ENCODE measurements around the gene ZNF367.
A peak's percentile ranks its signal among the peaks of the same experiment; 100 is the strongest.

ZNF367 gene

GRCh38 chr9:96395964-96396363 lies 22.2 kb downstream of the ZNF367 start:
- H3K4me1 Mint-ChIP-seq (ENCODE audit: low read depth), result peaks cover 34% of the 10 kb centered on the region
- peaks cover 34% of the 10 kb centered on the region for H3K36me3 Mint-ChIP-seq (ENCODE audit: low read depth)
- H3K27ac Mint-ChIP-seq, result no peak overlapping the region
- H3K4me3 Mint-ChIP-seq, result no peak overlapping the region
- peaks cover 8% of the 10 kb centered on the region for H3K9me3 Mint-ChIP-seq
- no peaks in the 10 kb centered on the region for H3K27me3 Mint-ChIP-seq (ENCODE audit: low read depth)

- H3K36me3 Mint-ChIP-seq (ENCODE audit: low read depth), result peaks cover 33% of the 10 kb centered on the region
- no peak overlapping the region for H3K4me3 Mint-ChIP-seq
- peaks cover 33% of the 10 kb centered on the region for H3K4me1 Mint-ChIP-seq (ENCODE audit: low read depth)
- no peaks in the 10 kb centered on the region for H3K27me3 Mint-ChIP-seq (ENCODE audit: low read depth)
- H3K27ac Mint-ChIP-seq, result peak overlapping the region; percentile 37
- H3K9me3 Mint-ChIP-seq, result peaks cover 2% of the 10 kb centered on the region
Observed at GRCh38 chr9:96394832-96395496, 23.2 kb downstream of the ZNF367 start.

DNA sequence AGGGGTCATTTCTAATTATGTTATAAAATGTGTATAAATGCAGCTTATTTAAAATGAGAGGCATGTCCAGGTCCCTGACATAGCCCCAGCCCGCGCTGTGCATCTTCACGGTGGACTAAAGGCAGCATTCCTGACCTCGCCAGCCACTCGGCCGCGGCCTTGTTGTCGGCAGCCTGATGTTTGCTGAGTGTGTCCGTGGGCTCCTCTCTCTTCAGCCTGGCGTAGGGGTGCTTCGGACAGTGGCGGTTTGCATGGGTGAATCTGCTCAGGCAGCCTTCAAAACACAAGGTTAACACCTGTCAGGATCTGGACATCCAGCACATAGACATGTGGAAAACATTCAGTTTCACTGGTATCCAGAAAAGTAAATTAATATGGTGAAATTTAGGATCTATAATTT lies 25.9 kb downstream of the ZNF367 start:
- Mint-ChIP-seq H3K36me3 (ENCODE audit: low read depth) (peaks cover 32% of the 10 kb centered on the region), H3K27me3 (ENCODE audit: low read depth) (no peaks in the 10 kb centered on the region), H3K27ac (no peak overlapping the region), H3K9me3 (no peaks in the 10 kb centered on the region), H3K4me1 (ENCODE audit: low read depth) (peaks cover 18% of the 10 kb centered on the region), H3K4me3 (no peak overlapping the region)

- peak overlapping the region; percentile 74 for H3K27ac Mint-ChIP-seq
- H3K36me3 Mint-ChIP-seq (ENCODE audit: low read depth), result peaks cover 39% of the 10 kb centered on the region
Observed at GRCh38 chr9:96391021-96391765, 27.0 kb downstream of the ZNF367 start.

DNA sequence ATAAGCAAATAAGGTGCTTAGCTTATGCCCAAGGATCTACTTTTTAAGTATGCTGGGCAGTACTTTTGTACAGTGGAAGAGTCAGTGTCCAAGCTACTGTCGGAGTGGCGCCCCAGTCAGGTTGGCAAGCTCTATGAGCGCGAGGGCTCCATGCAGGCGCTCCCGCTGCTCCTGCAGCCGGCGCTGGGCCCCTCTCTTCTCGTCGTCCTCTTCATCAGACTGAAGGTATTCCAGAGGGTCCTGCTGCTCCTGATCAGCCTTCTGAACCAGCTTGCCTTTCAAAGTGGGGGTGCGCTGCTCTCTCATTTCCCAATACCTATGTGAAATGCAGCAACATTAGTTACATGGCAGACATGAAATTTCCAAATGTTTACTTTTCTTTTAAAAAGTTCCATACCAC lies 30.0 kb downstream of the ZNF367 start:
- H3K4me1 Mint-ChIP-seq (ENCODE audit: low read depth), result peaks cover 22% of the 10 kb centered on the region
- peaks cover 36% of the 10 kb centered on the region for H3K36me3 Mint-ChIP-seq (ENCODE audit: low read depth)
- no peaks in the 10 kb centered on the region for H3K9me3 Mint-ChIP-seq
- H3K27me3 Mint-ChIP-seq (ENCODE audit: low read depth), result no peaks in the 10 kb centered on the region
- H3K4me3 Mint-ChIP-seq, result no peak overlapping the region
- no peak overlapping the region for H3K27ac Mint-ChIP-seq

More at GRCh38 chr9:96391021-96391765, 27.0 kb downstream of the ZNF367 start:
- no peaks in the 10 kb centered on the region for H3K27me3 Mint-ChIP-seq (ENCODE audit: low read depth)
- H3K9me3 Mint-ChIP-seq, result no peaks in the 10 kb centered on the region
- peaks cover 17% of the 10 kb centered on the region for H3K4me1 Mint-ChIP-seq (ENCODE audit: low read depth)
- H3K4me3 Mint-ChIP-seq, result peak overlapping the region; percentile 19

GRCh38 chr9:96386157-96386556 lies 32.0 kb downstream of the ZNF367 start:
- H3K27me3 Mint-ChIP-seq (ENCODE audit: low read depth), result no peaks in the 10 kb centered on the region
- peaks cover 26% of the 10 kb centered on the region for H3K4me1 Mint-ChIP-seq (ENCODE audit: low read depth)
- H3K27ac Mint-ChIP-seq, result no peak overlapping the region
- H3K4me3 Mint-ChIP-seq, result no peak overlapping the region
- no peaks in the 10 kb centered on the region for H3K9me3 Mint-ChIP-seq
- peaks cover 32% of the 10 kb centered on the region for H3K36me3 Mint-ChIP-seq (ENCODE audit: low read depth)

DNA sequence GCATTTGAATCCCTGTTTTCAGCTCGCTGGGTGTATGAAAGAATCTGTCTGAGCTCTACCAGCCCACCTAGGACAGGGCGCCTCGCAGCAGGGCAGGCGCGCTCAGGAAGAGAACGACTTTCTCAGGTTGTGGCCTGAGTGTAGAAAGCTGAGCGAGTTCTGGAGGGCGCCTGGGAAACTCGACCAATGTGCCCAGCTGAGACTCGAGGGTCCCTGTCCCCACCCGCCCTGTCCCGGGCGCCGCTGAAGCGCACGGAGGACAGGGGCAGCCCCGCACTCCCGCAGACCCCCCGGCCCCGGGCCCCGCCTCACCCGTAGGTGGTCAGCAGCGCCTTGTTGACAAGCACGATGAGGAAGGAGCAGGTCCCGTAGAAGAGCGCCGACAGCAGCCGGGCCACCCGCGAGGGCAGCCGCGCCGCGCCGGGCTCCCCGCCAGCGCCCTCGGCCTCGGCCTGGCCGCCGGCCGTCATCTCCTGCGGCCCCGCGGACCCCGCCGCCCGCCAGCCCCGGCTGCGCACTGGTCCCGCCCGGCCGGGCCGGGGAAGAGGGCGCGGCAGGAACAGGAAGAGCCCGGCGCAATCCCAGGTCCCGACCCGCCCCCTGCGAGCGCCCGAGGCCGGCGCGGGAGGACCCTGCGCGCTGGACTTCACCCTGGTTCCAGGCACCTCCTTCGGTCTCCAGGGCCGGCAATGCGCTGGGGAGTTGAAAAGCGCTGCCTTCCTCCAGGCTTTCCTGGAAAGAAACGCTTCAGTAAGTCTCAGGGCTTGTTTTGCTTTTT lies 34.8 kb downstream of the ZNF367 start, which contains the start of gene SLC35D2:
Gene SLC35D2 (minus strand): TSS at position 547 of the 778 bp plus-strand sequence. CDS start 77 bp downstream, at position 470.
- Mint-ChIP-seq H3K9me3 (no peaks in the 10 kb centered on the region), H3K4me1 (ENCODE audit: low read depth) (peaks cover 23% of the 10 kb centered on the region), H3K27me3 (ENCODE audit: low read depth) (no peaks in the 10 kb centered on the region), H3K36me3 (ENCODE audit: low read depth) (peaks cover 24% of the 10 kb centered on the region), H3K27ac (peak within 1 kb of the TSS; percentile 80), H3K4me3 (peak within 1 kb of the TSS; percentile 81)

- H3K36me3 Mint-ChIP-seq (ENCODE audit: low read depth), result peaks cover 24% of the 10 kb centered on the region
- no peaks in the 10 kb centered on the region for H3K9me3 Mint-ChIP-seq
- peak overlapping the region; percentile 81 for H3K4me3 Mint-ChIP-seq
- no peak overlapping the region for H3K27ac Mint-ChIP-seq
- H3K27me3 Mint-ChIP-seq (ENCODE audit: low read depth), result no peaks in the 10 kb centered on the region
- H3K4me1 Mint-ChIP-seq (ENCODE audit: low read depth), result peaks cover 23% of the 10 kb centered on the region
Observed at GRCh38 chr9:96382839-96383164, 35.4 kb downstream of the ZNF367 start.

DNA sequence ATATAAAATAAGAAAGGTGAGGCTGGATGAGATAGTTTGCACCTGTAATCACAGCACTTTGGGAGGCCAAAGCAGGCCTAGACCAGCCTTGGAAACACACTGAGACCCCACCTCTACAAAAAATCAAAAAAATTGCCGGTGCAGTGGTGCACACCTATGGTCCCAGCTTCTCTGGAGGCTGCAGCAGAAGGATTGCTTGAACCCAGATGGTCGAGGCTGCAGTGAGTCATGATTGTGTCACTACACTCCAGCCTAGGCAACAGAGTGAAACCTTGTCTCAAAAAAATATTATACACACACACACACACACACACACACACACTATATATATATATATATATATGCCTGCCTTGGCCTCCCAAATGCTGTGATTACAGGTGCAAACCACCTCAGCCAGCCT lies 36.0 kb downstream of the ZNF367 start:
- Mint-ChIP-seq H3K27me3 (ENCODE audit: low read depth) (no peaks in the 10 kb centered on the region), H3K4me3 (no peak overlapping the region), H3K36me3 (ENCODE audit: low read depth) (peaks cover 24% of the 10 kb centered on the region), H3K4me1 (ENCODE audit: low read depth) (peaks cover 23% of the 10 kb centered on the region), H3K9me3 (no peaks in the 10 kb centered on the region), H3K27ac (no peak overlapping the region)

GRCh38 chr9:96381696-96382095 lies 36.5 kb downstream of the ZNF367 start:
- Mint-ChIP-seq H3K36me3 (ENCODE audit: low read depth) (peaks cover 19% of the 10 kb centered on the region), H3K27ac (no peak overlapping the region), H3K9me3 (no peaks in the 10 kb centered on the region), H3K27me3 (ENCODE audit: low read depth) (no peaks in the 10 kb centered on the region), H3K4me1 (ENCODE audit: low read depth) (peaks cover 23% of the 10 kb centered on the region), H3K4me3 (peak overlapping the region; percentile 33)

DNA sequence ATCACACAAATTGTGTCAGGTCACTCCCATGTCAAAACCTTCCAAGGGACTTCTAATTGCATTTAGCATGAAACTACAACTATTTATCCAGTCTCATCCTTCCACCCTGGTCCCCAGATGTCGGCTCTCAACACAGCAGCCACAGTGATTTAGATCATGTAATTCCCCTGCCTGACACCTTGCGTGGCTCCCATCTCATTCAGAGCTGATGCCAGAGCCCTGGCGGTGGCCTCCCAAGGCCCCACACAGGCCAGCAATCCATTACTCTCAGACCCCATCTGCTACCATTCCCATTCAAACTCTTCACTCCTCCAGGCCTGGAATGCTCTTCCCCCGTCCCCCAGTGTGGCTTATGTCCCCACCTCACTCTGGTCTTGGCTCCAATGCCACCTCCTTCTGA lies 37.0 kb downstream of the ZNF367 start:
- H3K36me3 Mint-ChIP-seq (ENCODE audit: low read depth), result peaks cover 18% of the 10 kb centered on the region
- no peaks in the 10 kb centered on the region for H3K27me3 Mint-ChIP-seq (ENCODE audit: low read depth)
- no peak overlapping the region for H3K27ac Mint-ChIP-seq
- peaks cover 23% of the 10 kb centered on the region for H3K4me1 Mint-ChIP-seq (ENCODE audit: low read depth)
- no peak overlapping the region for H3K4me3 Mint-ChIP-seq
- no peaks in the 10 kb centered on the region for H3K9me3 Mint-ChIP-seq

GRCh38 chr9:96379461-96379860 lies 38.7 kb downstream of the ZNF367 start:
- no peaks in the 10 kb centered on the region for H3K27me3 Mint-ChIP-seq (ENCODE audit: low read depth)
- H3K4me1 Mint-ChIP-seq (ENCODE audit: low read depth), result peaks cover 20% of the 10 kb centered on the region
- H3K27ac Mint-ChIP-seq, result no peak overlapping the region
- H3K4me3 Mint-ChIP-seq, result no peak overlapping the region
- no peaks in the 10 kb centered on the region for H3K9me3 Mint-ChIP-seq
- H3K36me3 Mint-ChIP-seq (ENCODE audit: low read depth), result peaks cover 15% of the 10 kb centered on the region

- H3K36me3 Mint-ChIP-seq (ENCODE audit: low read depth), result peaks cover 9% of the 10 kb centered on the region
- no peaks in the 10 kb centered on the region for H3K9me3 Mint-ChIP-seq
- H3K27me3 Mint-ChIP-seq (ENCODE audit: low read depth), result no peaks in the 10 kb centered on the region
- H3K4me1 Mint-ChIP-seq (ENCODE audit: low read depth), result peaks cover 13% of the 10 kb centered on the region
- no peak overlapping the region for H3K27ac Mint-ChIP-seq
- H3K4me3 Mint-ChIP-seq, result no peak overlapping the region
Observed at GRCh38 chr9:96378187-96378586, 40.0 kb downstream of the ZNF367 start.

- no peaks in the 10 kb centered on the region for H3K9me3 Mint-ChIP-seq
- H3K4me3 Mint-ChIP-seq, result no peak overlapping the region
- H3K4me1 Mint-ChIP-seq (ENCODE audit: low read depth), result peaks cover 7% of the 10 kb centered on the region
- peaks cover 9% of the 10 kb centered on the region for H3K36me3 Mint-ChIP-seq (ENCODE audit: low read depth)
- no peak overlapping the region for H3K27ac Mint-ChIP-seq
- H3K27me3 Mint-ChIP-seq (ENCODE audit: low read depth), result no peaks in the 10 kb centered on the region
Observed at GRCh38 chr9:96376891-96377874, 41.0 kb downstream of the ZNF367 start.

Measured in T-helper 1 cell treated with Interleukin-12 subunit alpha and Interleukin-12 subunit beta and Interleukin-4 antibody, amounts not matched to agents 30 μg/mL and 1 μg/mL, for 36 hours (primary cell).